Right atrium auricular region (tissue), 2 donors: Measurements from ENCODE around the gene PROX2. TPM values are rescaled to one million over a fixed set of nuclear protein-coding genes. Genes with fewer than 3 reads are reported as not detected.

Source experiments
- DNase-seq: peaks from one replicate; pipeline ENCODE4 v3.0.0-alpha.2; 2019; ENCODE audit warnings: low spot score
- H3K27ac ChIP-seq, 2 donors: fragments of 200-600 bp; sonication (generic); 1 replicate in 1 of 2; 2 replicates in 1 of 2; pipeline ENCODE4 v1.5.1; 2016 to 2019
- H3K27me3 ChIP-seq, 2 donors: fragments of 200-600 bp; sonication (generic); one replicate each; pipeline versions ENCODE4 v1.5.1 to v1.6.0; 2017 to 2019
- H3K36me3 ChIP-seq: fragments of 200-600 bp; sonication (generic); one replicate; pipeline ENCODE4 v1.5.1; 2016
- H3K4me1 ChIP-seq, 2 donors: fragments of 200-600 bp; sonication (generic); one replicate each; pipeline versions ENCODE4 v1.5.1 to v1.6.0; 2017 to 2019
- H3K4me3 ChIP-seq, 2 donors: fragments of 200-600 bp; sonication (generic); 1 replicate in 1 of 2; 2 replicates in 1 of 2; pipeline ENCODE4 v1.5.1; 2017 to 2019; ENCODE audit warnings: mild to moderate bottlenecking in 1 of 2, moderate library complexity in 1 of 2
- H3K9me3 ChIP-seq, 2 donors: fragments of 200-600 bp; sonication (generic); one replicate each; pipeline ENCODE4 v1.5.1; 2019
- CTCF ChIP-seq, 2 donors: fragments of 200-600 bp; sonication (generic); IDR thresholded peaks; one replicate each; pipeline ENCODE4 v1.5.1; 2019; ENCODE audit warnings: antibody characterized with exemption in 2 of 2
- total RNA-seq, 2 donors: library from RNA; depleted of rRNA; stranded (reverse); fragments of >200 nt; gene quantifications; one replicate each; pipeline ENCODE4 v1.1.0, GENCODE V29; 2016

Gene PROX2
- total RNA-seq, 2 donors from 2014 or later, result not detected

GRCh38 chr14:74911221-74911620 is 35.3 kb upstream of the PROX2 start:
- peaks cover 0 to 42% of the 10 kb centered on the region in 2 donors for H3K4me1 ChIP-seq
- H3K36me3 ChIP-seq, result no peaks in the 10 kb centered on the region
- H3K9me3 ChIP-seq, result no peaks in the 10 kb centered on the region
- no peak overlapping the region for H3K4me3 ChIP-seq
- no peaks in the 10 kb centered on the region for H3K27me3 ChIP-seq
- DNase-seq, result no peak
- TF ChIP-seq CTCF (IDR thresholded peaks at IDR 0.05), result no peak
- no peak overlapping the region for H3K27ac ChIP-seq

GRCh38 chr14:74910556-74910955 is 34.6 kb upstream of the PROX2 start:
- Histone ChIP-seq H3K36me3 (no peaks in the 10 kb centered on the region), H3K9me3 (no peaks in the 10 kb centered on the region), H3K27me3 (no peaks in the 10 kb centered on the region), H3K27ac (no peak overlapping the region), H3K4me3 (no peak overlapping the region), H3K4me1 (peaks cover 0 to 43% of the 10 kb centered on the region in 2 donors)
- no peak for TF ChIP-seq CTCF (IDR thresholded peaks at IDR 0.05)
- DNase-seq, result no peak

GRCh38 chr14:74909911-74910310 is 34.0 kb upstream of the PROX2 start:
- Histone ChIP-seq H3K4me1 (peaks cover 0 to 46% of the 10 kb centered on the region in 2 donors), H3K27me3 (no peaks in the 10 kb centered on the region), H3K9me3 (no peaks in the 10 kb centered on the region), H3K4me3 (no peak overlapping the region), H3K36me3 (no peaks in the 10 kb centered on the region), H3K27ac (no peak overlapping the region)
- no peak for DNase-seq
- no peak for TF ChIP-seq CTCF (IDR thresholded peaks at IDR 0.05)

GRCh38 chr14:74909501-74909900 is 33.6 kb upstream of the PROX2 start:
- Histone ChIP-seq H3K4me3 (no peak overlapping the region), H3K27me3 (no peaks in the 10 kb centered on the region), H3K4me1 (peaks cover 0 to 46% of the 10 kb centered on the region in 2 donors), H3K9me3 (no peaks in the 10 kb centered on the region), H3K36me3 (no peaks in the 10 kb centered on the region), H3K27ac (no peak overlapping the region)
- TF ChIP-seq CTCF (IDR thresholded peaks at IDR 0.05), result no peak
- DNase-seq, result no peak

- TF ChIP-seq CTCF (IDR thresholded peaks at IDR 0.05), result no peak
- Histone ChIP-seq H3K4me3 (no peak overlapping the region), H3K27ac (no peak overlapping the region), H3K36me3 (no peaks in the 10 kb centered on the region), H3K4me1 (peaks cover 0 to 41% of the 10 kb centered on the region in 2 donors), H3K27me3 (no peaks in the 10 kb centered on the region), H3K9me3 (no peaks in the 10 kb centered on the region)
- DNase-seq, result no peak
These were observed 33.0 kb upstream of the PROX2 start for GRCh38 chr14:74908861-74909341.

GRCh38 chr14:74907744-74908143 is 31.8 kb upstream of the PROX2 start:
- no peaks in the 10 kb centered on the region for H3K9me3 ChIP-seq
- DNase-seq, result no peak
- no peak overlapping the region for H3K4me3 ChIP-seq
- no peak overlapping the region for H3K27ac ChIP-seq
- no peak for TF ChIP-seq CTCF (IDR thresholded peaks at IDR 0.05)
- H3K4me1 ChIP-seq, result peaks cover 0 to 41% of the 10 kb centered on the region in 2 donors
- H3K27me3 ChIP-seq, result no peaks in the 10 kb centered on the region
- H3K36me3 ChIP-seq, result peaks cover 10% of the 10 kb centered on the region
